ENCODE measurements around the gene SORBS1. TPM values are rescaled to one million over a fixed set of nuclear protein-coding genes. Genes with fewer than 3 reads are reported as not detected.

SORBS1 gene
- total and polyA plus RNA-seq, 2 of the 13 experiments (the other 11 are each of a cell fraction or from before 2014, with no cell fraction given) = 16.8 to 39.8 TPM

- TF ChIP-seq RERE (CRISPR knock-in tag; IDR thresholded peaks at IDR 0.05; ENCODE audit: low read depth) (no peak), FOXJ3 (CRISPR knock-in tag; IDR thresholded peaks at IDR 0.05; ENCODE audit: borderline replicate concordance) (no peak), ZMYM4 (CRISPR knock-in tag; IDR thresholded peaks at IDR 0.05) (no peak), ZFP90 (CRISPR knock-in tag; IDR thresholded peaks at IDR 0.05; ENCODE audit: borderline replicate concordance) (no peak), TRIM24 (CRISPR knock-in tag; IDR thresholded peaks at IDR 0.05) (no peak), ZBTB4 (CRISPR knock-in tag; IDR thresholded peaks at IDR 0.05; ENCODE audit: borderline replicate concordance) (no peak), GATAD1 (CRISPR knock-in tag; IDR thresholded peaks at IDR 0.05) (no peak), ZNF557 (CRISPR knock-in tag; IDR thresholded peaks at IDR 0.05) (peak; percentile 41; the same call in 1 of the 2 replicates), MATR3 (CRISPR knock-in tag; IDR thresholded peaks at IDR 0.05) (no peak), TRIM22 (IDR thresholded peaks at IDR 0.05) (no peak), SRSF4 (IDR thresholded peaks at IDR 0.05; ENCODE audit: low read depth, low read length, poor library complexity, severe bottlenecking) (no peak), ZNF260 (CRISPR knock-in tag; IDR thresholded peaks at IDR 0.05; ENCODE audit: borderline replicate concordance, low read depth) (no peak), ZNF562 (CRISPR knock-in tag; IDR thresholded peaks at IDR 0.05; ENCODE audit: borderline replicate concordance) (no peak), HIC2 (CRISPR knock-in tag; IDR thresholded peaks at IDR 0.05; ENCODE audit: low read depth) (no peak; the same call in 1 of the 2 replicates), ATM (IDR thresholded peaks at IDR 0.05; ENCODE audit: borderline replicate concordance) (no peak)
- TF ChIP-seq, protein P1, sequence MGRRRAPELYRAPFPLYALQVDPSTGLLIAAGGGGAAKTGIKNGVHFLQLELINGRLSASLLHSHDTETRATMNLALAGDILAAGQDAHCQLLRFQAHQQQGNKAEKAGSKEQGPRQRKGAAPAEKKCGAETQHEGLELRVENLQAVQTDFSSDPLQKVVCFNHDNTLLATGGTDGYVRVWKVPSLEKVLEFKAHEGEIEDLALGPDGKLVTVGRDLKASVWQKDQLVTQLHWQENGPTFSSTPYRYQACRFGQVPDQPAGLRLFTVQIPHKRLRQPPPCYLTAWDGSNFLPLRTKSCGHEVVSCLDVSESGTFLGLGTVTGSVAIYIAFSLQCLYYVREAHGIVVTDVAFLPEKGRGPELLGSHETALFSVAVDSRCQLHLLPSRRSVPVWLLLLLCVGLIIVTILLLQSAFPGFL (CRISPR knock-in tag; IDR thresholded peaks at IDR 0.05) = no peak
Observed at GRCh38 chr10:95457319-95457886, 103.8 kb downstream of the SORBS1 start (continued).
